NCI-H1436 treated with DMSO at 0.1 percent for 48 hours (cell line): ENCODE data around the gene ACAD9.

Source experiments
- DNase-seq: peaks from one replicate; lab custom pipeline; 2025; lab: John Stamatoyannopoulos, UW

ACAD9 gene

DNA sequence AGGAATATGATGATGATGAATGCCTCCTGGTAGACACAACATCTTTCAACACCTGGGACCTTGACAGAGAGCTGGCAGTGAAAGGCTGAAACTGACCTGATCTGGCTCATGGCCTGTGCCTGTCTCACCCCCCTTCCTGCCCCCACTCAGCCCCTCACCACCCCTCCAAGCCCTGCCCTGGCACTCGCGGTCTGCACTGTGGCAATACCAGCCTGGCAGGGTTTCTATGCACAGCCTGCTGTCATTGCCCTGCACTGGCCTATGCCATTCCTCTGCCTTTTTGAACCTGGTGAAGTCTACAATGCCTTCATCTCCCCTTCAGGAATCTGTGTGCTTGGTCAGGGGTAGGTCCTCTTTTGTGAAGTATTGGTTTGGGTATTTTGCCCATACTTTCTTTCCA, 56.5 kb downstream of the ACAD9 start:
- no peak for DNase-seq

DNA sequence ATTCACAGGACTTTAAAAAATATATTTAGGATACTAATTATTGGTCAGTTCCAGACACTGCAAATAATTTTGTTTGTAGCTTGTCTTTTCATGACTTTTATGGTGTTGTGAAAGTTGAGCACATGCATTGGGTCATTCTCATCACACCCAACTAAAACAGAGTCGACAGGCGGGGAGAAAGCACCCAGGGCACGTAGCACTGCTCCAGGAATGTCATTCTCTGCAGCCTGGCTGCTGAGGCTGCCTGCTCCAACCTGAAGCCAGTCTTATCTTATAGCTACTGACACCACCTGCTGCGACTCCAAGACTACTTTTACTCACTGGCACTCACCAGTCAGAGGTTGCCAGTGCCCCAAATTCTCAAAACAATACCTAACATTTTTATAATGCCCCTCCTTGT, 56.9 kb downstream of the ACAD9 start:
- no peak for DNase-seq

DNA sequence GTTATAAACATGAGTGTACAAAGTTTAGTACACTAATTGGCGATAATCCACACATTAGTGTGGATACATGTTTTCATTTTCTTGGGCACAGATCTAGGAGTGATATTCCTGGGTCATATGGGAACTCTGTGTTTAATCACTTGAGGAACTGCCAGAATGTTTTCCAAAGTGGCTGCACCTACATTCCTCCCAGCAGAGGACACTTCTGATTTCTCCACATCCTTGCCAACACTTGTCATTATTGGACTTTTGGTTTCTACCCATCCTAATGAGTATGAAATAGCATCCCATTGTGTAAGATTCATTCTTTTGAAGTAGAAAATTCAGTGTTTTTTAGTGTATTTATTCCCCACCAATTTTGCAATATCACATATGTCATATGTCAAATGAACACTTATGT, 60.8 kb downstream of the ACAD9 start:
- no peak for DNase-seq

DNA sequence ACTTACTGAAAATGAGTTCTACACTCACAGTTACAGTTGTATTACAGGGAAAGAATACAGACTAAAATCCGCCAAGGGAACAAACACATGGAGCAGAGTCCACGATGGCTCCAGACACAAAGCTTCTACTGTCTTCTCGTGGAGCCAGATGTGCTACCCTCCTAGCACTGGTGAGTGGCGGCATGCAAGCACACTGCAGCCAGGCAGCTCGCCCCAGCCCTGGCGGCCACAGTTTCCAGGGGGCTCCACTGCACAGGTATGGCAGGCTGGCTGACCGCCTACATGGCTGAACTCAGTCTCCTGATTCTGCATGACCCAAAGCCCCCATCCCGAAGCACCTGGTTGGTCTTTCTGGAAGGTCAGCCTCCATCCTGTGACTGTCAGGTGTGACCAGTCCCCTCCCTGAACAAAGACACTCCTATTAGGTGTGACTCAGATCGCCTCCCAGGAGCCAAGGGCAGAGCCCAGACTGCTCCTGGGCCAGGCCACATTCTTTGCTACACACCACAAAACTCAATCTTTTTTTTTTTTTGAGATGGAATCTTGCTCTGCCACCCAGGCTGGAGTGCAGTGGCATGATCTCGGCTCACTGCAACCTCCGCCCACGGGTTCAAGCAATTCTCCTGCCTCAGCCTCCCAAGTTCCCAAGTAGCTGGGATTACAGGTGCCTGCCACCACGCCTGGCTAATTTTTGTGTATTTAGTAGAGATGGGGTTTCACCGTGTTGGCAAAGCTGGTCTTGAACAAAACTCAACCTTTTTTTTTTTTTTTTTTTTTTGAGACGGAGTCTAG, 62.9 kb downstream of the ACAD9 start:
- DNase-seq = no peak

DNA sequence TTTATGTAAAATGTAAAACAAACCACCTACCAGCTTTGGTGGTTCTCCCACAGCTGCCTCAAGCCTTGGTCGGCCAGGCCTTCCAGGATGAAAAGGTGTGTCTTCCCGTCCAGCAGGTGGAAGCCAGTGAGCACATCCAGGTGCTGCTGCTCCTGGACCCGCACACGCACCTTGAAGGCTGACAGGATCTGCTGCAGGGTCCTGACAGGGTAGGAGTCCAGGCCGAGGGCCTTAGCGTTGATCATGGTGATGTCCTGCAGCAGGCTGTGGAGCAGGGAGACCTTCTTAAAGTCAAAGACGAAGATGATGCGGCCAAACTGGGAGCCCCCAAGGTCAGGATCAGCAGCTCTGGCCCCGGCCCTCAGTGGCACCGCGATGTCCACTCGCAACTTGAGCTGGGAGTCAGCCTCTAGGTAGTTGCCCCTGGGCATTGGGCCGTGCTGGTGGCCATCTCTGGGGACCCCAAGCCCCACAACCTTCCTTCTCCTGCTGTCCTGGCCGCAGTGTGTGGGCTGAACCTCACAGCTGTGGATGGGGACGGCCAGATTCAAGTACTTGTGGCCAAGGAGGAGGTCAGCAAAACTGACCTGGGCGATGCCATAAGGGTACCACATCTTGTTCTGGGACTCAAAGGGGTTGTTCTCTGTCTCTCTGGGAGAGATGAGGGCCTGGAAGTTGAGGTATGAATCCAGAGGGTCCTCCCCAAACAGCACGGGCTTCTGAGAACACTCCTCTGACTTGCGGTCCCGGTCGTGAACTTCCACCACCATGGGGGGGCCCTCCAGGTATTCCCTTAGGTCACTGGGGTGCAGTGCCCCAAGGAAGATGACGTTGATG, 65.8 kb downstream of the ACAD9 start:
- no peak for DNase-seq

DNA sequence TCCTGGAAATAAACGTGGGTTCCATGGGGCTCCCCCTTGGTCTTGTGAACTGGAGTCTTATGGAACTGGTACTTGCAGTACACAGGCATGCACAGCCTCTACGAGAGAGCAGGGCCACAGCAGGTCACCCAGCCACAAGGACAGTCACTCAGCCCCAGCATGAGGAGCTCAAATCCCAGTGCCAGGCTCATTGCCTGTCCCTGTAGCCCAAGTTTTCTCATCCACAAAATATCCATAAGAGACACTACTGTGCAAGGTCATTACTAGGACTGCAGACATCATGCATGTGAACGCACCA, 66.4 kb downstream of the ACAD9 start:
- no peak for DNase-seq

DNA sequence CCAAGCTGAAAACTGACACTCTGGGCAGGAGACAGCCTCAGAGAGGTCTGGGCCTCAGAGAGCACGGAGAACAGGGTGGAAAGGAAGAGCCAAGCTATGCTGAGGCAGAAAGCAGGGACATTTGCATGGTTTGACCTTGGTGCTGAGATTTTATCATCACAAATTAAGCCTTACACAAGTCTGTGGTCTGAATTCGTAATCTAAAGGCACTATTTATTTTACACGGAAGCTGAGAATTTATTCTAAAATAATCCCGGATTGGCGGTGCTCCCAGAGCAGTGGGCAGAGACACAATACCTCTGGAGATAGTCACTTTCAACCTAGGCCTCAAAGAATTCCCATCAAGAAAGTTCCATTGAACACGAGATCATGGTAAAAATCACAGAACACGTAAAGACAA, 67.0 kb downstream of the ACAD9 start:
- DNase-seq = no peak

DNA sequence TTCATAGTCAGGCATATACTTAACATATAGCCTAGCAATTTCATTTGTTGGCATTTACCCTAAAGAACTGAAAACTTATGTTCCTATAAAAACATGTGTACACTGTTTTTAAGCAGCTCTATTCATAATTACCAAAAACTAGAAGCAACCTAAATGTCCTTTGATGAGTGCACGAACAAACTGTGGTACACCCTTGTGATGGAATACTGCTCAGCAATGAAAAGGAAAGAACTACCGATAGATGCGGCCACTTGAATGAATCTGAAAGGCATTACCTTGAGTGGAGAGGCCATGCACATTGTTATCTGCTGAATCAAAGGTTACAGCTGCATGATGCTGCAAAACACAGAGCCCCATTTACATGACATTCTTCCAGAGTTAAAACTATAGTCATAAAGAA, 69.7 kb downstream of the ACAD9 start:
- DNase-seq = no peak

DNA sequence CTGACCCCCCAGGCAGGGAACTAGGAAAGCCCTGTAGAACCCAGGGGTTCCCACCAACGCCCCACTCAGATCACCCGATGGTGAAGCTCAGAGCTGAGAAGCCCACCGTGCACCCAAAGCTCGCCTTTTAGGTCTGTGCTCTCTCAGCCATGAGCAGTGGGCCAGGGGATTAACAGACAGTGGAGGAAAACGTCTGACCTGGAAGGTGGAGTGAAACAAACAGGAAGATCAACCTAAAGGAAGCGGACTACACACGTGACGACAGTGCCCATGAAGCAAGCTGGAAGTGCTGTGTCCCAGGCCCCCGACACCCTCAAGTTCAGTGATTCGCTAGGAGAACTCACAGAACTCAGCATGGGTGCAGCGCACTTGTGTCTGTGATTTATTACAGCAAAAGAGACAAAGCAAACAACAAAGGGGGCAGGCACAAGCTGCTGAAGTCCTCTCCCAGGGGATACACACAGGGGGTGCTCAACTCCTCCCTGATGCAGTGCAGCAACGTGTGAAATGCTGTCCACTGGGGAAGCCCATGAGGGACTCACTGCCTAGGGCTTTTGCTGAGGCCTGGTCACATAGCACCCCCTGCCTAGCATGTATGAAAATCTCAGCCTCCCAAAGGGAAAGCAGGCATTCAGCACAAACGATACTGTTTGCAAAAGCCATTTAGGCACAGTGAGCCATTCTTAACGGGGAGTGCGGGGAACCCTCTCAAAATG, 71.0 kb downstream of the ACAD9 start:
- no peak for DNase-seq

DNA sequence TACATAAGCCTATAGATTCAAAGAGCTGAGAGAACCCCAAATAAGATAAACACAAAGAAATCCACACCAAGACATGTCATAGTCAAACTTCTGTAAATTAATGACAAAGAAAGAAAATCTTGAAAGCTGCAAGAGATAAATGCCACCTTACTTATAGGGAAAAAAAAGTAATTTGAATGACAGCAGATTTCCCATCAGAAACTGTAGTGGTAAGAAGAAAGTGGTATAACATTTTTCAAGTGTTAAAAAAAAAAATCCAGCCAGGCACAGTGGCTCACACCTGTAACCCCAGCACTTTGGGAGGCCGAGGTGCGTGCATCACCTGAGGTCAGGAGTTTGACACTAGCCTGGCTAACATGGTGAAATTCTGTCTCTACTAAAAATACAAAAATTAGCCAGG, 77.0 kb downstream of the ACAD9 start:
- no peak for DNase-seq
